Esophagus (tissue), 2 donors: Measurements from ENCODE around the gene OMD. TPM values are rescaled to one million over a fixed set of nuclear protein-coding genes. Genes with fewer than 3 reads are reported as not detected.

Experiments used
- H3K27ac ChIP-seq, 2 donors: one replicate each; pipeline ENCODE4 v1.5.1; 2013; ENCODE audit warnings: low read depth in 2 of 2, mild to moderate bottlenecking in 2 of 2, inconsistent platforms in 1 of 2, low read length in 1 of 2, moderate library complexity in 1 of 2
- H3K27me3 ChIP-seq, 2 donors: one replicate each; pipeline ENCODE4 v1.6.1; 2013; ENCODE audit warnings: low read length in 2 of 2, control low read depth in 1 of 2, mild to moderate bottlenecking in 1 of 2; ENCODE audit not compliant: insufficient read depth in 2 of 2, control insufficient read depth in 1 of 2
- H3K36me3 ChIP-seq, 2 donors: one replicate each; pipeline ENCODE4 v1.6.1; 2013; ENCODE audit warnings: low read length in 1 of 2; ENCODE audit not compliant: control insufficient read depth in 2 of 2, insufficient read depth in 2 of 2
- H3K4me1 ChIP-seq, 2 donors: one replicate each; pipeline ENCODE4 v1.6.1; 2013; ENCODE audit warnings: low read length in 1 of 2; ENCODE audit not compliant: control insufficient read depth in 2 of 2, insufficient read depth in 2 of 2
- H3K4me3 ChIP-seq, 2 donors: one replicate each; pipeline ENCODE4 v1.5.1; 2013; ENCODE audit warnings: low read length in 2 of 2, mild to moderate bottlenecking in 2 of 2, low read depth in 1 of 2, moderate library complexity in 1 of 2
- H3K9me3 ChIP-seq, 2 donors: one replicate each; pipeline ENCODE4 v1.6.1; 2013; ENCODE audit warnings: mild to moderate bottlenecking in 2 of 2, low read depth in 1 of 2, low read length in 1 of 2, moderate library complexity in 1 of 2; ENCODE audit not compliant: control insufficient read depth in 2 of 2, insufficient read depth in 1 of 2
- WGBS, 2 donors: extraction: QIAGEN DNeasy Blood & Tissue Kit; methylation state at CpG; one replicate each; pipeline ENCODE4 v1.1.7; 2013; 5-methylcytosine and 5-hydroxymethylcytosine counted together
- polyA plus RNA-seq, 2 donors: library from polyadenylated mRNA; stranded (reverse); fragments of 200-250 nt; gene quantifications; one replicate each; pipeline ENCODE4 v1.2.3, GENCODE V29; 2013
- donor health status: healthy with polysubstance abuse.
- donor health status: Bipolar disorder and iron deficiency.

The OMD gene
- polyA plus RNA-seq, 2 donors = 1.1 TPM

DNA sequence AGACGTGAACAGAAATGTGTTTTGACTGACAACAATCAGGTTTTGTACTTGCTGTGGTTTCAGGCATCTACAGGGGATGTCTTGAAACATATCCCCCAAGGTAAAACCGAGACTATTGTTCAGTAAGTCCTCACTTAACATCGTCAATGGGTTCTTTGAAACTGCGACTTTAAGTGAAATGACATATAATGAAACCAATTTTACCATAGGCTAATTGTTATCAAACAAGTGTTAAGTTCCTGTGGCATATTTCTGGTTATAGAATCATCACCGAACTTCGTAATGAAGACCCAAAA, 16.4 kb upstream of the OMD start:
- 80 to 85% methylated on average over 6 of the region's 6 CpGs for WGBS, 2 donors
- peaks cover 2 to 5% of the 10 kb centered on the region in 2 donors for H3K4me1 ChIP-seq
- no peak overlapping the region for H3K27ac ChIP-seq
- H3K36me3 ChIP-seq = no peaks in the 10 kb centered on the region
- no peaks in the 10 kb centered on the region for H3K9me3 ChIP-seq
- no peak overlapping the region for H3K4me3 ChIP-seq
- no peaks in the 10 kb centered on the region for H3K27me3 ChIP-seq

DNA sequence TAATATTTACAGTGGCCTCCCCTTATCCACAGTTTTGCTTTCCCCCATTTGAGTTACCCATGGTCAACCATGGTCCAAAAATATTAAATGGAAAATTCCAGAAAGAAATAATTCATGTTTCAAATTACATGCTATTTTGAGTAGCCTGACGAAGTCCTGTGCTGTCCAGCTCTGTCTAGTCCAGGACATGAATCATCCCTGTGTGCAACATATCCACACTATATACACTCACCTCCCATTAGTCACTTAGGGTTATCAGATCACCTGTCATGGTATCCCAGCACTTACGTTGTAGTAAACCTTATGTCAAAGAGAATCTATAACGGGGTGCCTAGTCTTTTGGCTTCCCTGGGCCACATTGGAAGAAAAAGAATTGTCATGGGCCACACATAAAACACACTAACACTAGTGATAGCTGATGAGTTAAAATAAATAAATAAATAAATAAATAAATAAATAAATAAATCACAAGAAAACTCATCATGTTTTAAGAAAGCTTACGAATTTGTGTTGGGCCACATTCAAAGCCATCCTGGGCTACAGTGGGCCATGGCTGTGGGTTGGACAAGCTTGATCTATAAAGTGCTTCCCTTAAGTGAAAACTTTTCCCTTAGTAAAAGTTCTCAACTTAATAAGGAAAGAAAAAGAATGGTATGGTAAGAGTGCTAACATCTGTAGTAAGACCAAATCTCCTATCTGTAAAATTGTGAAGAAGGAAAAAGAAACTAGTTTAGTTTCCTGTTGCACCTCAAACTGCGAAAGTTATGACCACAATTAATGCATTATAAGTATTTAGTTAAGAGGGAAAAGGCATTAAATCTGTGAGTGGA, 15.9 kb upstream of the OMD start:
- H3K9me3 ChIP-seq = no peaks in the 10 kb centered on the region
- H3K27ac ChIP-seq = no peak overlapping the region
- no peak overlapping the region for H3K4me3 ChIP-seq
- peaks cover 2 to 5% of the 10 kb centered on the region in 2 donors for H3K4me1 ChIP-seq
- no peaks in the 10 kb centered on the region for H3K36me3 ChIP-seq
- no peaks in the 10 kb centered on the region for H3K27me3 ChIP-seq
- 80 to 86% methylated on average over 5 of the region's 5 CpGs for WGBS, 2 donors

DNA sequence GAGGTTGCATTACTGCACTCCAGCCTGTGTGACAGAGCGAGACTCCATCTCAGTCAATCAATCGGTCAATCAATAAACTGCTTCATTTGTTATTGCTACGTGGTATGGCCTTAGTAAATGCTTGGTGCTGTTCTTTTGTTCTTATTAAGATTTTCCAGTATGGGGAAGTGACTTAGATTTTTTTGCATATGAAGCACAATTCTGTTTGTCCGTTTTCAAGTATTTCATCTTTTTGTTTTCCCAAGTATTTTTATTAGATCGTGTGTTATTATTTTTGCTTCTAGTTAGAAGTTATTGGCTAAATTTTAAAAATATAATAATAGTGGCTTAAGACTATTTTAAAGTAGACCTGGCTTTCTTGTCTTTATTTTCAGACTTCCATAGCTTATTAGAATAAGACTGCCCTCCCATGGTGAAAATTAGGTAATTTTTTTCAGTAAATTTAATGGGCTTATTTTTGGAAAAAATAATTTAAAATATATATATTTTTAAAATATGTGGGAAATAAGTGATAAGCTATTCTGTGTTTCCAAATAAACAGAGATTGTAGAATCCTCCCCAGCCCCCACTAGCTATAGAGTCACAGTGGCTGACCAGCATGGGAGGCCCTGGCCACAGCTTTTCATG, 14.7 kb upstream of the OMD start:
- H3K27ac ChIP-seq = no peak overlapping the region
- 81 to 85% methylated on average over 5 of the region's 5 CpGs for WGBS, 2 donors
- no peaks in the 10 kb centered on the region for H3K36me3 ChIP-seq
- no peaks in the 10 kb centered on the region for H3K27me3 ChIP-seq
- H3K9me3 ChIP-seq = no peaks in the 10 kb centered on the region
- no peak overlapping the region for H3K4me3 ChIP-seq
- H3K4me1 ChIP-seq = no peaks in the 10 kb centered on the region

DNA sequence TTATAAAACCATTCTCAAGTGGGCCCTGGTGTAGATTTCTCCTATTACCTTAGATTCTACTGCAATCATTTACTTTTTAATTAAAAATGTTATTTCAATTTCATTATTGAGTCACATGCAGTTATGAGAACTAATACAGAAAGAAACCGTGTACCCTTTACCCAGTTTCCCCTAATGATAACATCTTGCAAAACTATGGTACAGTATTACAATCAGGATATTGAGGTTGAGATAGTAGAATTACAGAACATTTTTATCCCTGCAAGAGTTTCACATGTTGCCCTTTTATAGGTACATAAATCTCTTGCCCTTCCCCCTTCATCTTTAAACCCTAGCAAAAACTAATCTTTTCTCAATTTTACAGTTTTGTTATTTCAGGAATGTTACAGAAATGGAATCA, 11.0 kb upstream of the OMD start:
- no peaks in the 10 kb centered on the region for H3K9me3 ChIP-seq
- H3K4me3 ChIP-seq = no peak overlapping the region
- no peaks in the 10 kb centered on the region for H3K4me1 ChIP-seq
- H3K27ac ChIP-seq = no peak overlapping the region
- 82 to 85% methylated on average over 1 of the region's 1 CpG for WGBS, 2 donors
- no peaks in the 10 kb centered on the region for H3K27me3 ChIP-seq
- H3K36me3 ChIP-seq = no peaks in the 10 kb centered on the region

DNA sequence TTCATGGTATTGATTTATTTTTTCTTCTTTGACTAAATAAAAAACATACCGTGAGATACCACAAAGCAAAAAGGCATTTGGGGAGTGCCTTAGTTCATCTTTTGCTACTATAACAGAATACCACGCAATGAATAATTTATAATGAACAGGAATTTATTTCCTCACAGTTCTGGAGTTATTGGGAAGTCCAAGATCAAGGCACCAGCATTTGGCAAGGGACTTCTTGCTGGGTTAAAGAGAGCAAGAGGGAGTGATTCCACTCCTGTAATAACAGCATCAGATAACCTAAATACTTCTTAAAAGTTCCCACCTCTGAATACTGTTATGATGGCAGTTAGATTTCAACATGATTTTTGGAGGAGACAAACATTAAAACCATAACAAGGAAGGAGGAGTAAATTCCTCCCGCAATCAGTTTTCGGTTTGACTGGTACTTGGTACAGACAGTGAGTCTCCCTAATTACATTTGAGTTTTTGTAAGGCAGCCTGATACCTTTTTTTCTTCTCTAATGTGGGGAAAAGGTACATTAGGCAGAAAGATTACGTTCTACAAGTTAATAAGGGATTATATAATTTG, 8.8 kb upstream of the OMD start:
- H3K4me1 ChIP-seq = no peaks in the 10 kb centered on the region
- H3K4me3 ChIP-seq = no peak overlapping the region
- no peaks in the 10 kb centered on the region for H3K9me3 ChIP-seq
- H3K27ac ChIP-seq = no peak overlapping the region
- WGBS, 2 donors = 78 to 85% methylated on average over 5 of the region's 5 CpGs
- no peaks in the 10 kb centered on the region for H3K36me3 ChIP-seq
- no peaks in the 10 kb centered on the region for H3K27me3 ChIP-seq

DNA sequence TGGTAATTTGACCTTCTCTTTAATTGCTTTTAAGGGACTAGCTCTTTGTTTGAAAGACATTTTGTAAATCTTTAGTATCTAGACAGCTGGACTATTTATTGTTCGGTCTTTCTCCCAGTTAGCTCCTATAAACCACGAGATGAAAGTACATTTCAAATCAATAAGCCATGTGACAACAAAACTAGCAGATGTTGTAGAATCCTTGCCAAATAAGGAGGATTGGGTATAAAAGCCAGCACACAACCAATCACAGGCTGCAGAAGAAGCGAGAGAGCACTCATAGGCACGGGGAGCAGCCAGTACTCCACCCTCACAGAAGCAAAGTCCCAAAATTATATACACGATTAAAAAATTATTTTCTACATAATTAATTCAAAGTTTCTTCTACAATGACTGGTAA, 8.1 kb upstream of the OMD start:
- no peaks in the 10 kb centered on the region for H3K27me3 ChIP-seq
- no peaks in the 10 kb centered on the region for H3K4me1 ChIP-seq
- WGBS, 2 donors = 67 to 75% methylated on average over 5 of the region's 5 CpGs
- no peaks in the 10 kb centered on the region for H3K36me3 ChIP-seq
- H3K9me3 ChIP-seq = no peaks in the 10 kb centered on the region
- no peak overlapping the region for H3K4me3 ChIP-seq
- H3K27ac ChIP-seq = no peak overlapping the region

DNA sequence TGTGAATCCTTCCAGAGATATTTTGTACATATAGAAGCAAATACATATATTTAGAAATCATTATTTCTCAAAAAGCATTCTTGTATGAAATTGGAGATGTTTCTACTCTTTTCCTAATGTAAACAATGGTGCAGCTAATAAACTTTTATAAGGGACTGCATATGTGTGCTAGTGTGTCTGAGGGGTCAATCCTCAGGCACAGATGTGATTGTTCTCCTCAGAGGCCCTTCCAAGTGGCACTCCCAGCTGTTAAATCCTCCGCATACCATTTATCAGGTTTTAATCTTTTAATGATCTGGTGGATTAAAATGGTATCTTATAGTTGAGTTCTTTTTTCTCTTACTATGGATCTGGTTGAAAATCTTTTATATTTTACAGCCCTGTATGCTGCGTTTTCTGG, 5.6 kb upstream of the OMD start:
- no peaks in the 10 kb centered on the region for H3K36me3 ChIP-seq
- no peaks in the 10 kb centered on the region for H3K4me1 ChIP-seq
- H3K4me3 ChIP-seq = no peak overlapping the region
- no peaks in the 10 kb centered on the region for H3K9me3 ChIP-seq
- H3K27me3 ChIP-seq = no peaks in the 10 kb centered on the region
- 66 to 83% methylated on average over 2 of the region's 2 CpGs for WGBS, 2 donors
- H3K27ac ChIP-seq = no peak overlapping the region

DNA sequence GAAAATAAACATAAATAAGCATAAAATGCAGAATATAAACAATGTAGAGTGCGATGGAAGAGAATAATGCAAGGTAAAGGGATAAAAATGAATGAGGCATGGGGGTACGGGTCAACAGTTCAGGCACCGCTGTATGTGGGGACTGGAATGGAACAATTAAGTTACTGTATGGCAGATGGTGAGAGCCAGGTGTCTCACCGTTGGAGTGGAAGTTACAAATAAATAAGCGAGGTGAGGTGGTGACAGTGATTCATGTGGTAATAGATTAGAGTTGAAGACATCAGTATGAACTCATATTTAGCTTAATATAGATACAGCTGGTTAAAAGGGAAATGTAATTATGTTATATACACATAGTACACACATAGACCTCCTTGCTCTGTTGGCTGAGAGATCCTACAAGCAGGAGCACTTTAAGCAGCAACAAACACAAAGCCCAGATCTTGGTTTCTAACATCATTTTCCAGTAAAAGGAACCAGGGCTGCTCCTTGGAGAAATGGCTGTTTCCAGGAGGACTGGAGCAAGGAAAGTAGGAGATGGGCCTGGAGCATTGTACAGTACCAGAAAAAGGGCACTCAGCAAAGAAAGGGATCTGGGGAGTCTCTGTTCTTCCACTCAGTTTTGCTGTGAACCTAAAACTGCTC, 2.4 kb upstream of the OMD start:
- Histone ChIP-seq H3K4me3 (no peak overlapping the region), H3K9me3 (no peaks in the 10 kb centered on the region), H3K27ac (no peak overlapping the region), H3K4me1 (no peaks in the 10 kb centered on the region), H3K27me3 (no peaks in the 10 kb centered on the region), H3K36me3 (no peaks in the 10 kb centered on the region)
- 77 to 79% methylated on average over 5 of the region's 5 CpGs for WGBS, 2 donors

DNA sequence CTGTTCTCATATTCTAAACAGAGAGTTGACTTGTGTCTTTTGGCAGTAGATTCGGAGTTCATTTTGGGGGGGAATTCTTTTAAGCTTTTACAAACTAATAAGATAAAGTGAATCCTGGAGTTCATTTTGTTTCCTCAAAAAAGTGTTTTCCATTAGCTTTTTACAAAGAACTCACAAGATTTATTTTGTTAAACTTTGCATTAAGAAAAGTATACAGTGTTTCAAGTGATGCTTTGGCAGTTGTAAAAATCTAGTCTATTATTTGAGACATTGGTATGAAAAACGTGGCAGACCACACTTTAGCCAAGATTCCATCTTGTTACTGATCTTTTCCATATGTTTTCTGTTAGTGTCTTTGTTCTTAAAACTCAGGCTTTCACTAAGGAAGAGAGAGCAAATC, 1.2 kb upstream of the OMD start:
- Histone ChIP-seq H3K9me3 (no peaks in the 10 kb centered on the region), H3K27ac (no peak overlapping the region), H3K4me3 (no peak overlapping the region), H3K27me3 (no peaks in the 10 kb centered on the region), H3K4me1 (no peaks in the 10 kb centered on the region), H3K36me3 (no peaks in the 10 kb centered on the region)
- whole genome bisulfite sequencing, 2 donors = 52 to 67% methylated on average over 2 of the region's 2 CpGs
